CMK (cell line): ENCODE results near the gene RSU1.

ENCODE experiments used
- DNase-seq: peaks from one replicate; pipeline ENCODE4 v3.0.0-alpha.2; 2010; ENCODE audit warnings: low read depth

The RSU1 gene

GRCh38 chr10:16602104-16602775, 215.0 kb downstream of the RSU1 start:
- DNase-seq, result no peak

- no peak for DNase-seq
These were observed 217.6 kb downstream of the RSU1 start for GRCh38 chr10:16599662-16600061.

GRCh38 chr10:16597656-16598055, 219.6 kb downstream of the RSU1 start:
- no peak for DNase-seq

DNA sequence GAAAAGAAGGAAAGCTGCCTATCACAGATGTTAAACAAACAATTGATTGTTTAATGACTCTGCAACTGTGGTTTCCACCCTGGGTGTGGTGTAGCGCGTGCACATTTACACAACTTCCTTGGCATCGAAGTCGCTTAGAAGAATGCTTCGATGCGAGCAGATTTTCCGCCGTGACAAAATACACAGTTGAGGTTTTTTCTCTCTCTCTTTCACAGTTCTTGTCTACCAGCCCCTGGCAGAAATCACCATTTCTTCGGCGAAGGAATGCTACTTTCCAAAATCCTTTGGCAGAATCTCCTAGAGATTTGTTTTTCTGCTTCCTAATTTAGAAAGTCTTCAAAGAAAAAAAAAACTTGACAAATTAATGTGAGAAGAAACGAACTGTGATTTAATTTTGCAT, 224.8 kb downstream of the RSU1 start:
- DNase-seq, result no peak

- no peak for DNase-seq
These were observed 230.7 kb downstream of the RSU1 start for GRCh38 chr10:16586358-16587138.

DNA sequence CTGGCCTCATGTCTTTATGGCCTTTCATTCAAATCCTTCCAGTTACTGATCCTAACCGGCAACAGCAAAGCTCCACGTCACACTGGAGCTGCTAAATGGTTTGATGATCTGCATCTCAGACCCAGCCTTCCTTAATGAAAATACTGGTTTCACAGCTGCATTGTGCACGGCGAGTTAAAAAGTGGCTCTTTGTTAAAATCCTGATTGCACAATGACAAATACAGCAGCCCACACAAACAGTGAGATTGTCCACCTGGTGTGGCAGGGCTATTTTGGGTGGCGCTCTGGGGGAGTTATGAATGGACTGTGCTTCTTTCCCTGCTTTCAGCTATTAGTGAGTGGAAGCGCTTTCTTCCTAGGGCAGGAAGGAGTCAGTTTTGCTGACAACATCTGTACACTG, 232.1 kb downstream of the RSU1 start:
- no peak for DNase-seq

- DNase-seq, result no peak
These were observed 233.8 kb downstream of the RSU1 start for GRCh38 chr10:16583382-16583781.

GRCh38 chr10:16581202-16581601, 236.0 kb downstream of the RSU1 start:
- DNase-seq, result no peak

DNA sequence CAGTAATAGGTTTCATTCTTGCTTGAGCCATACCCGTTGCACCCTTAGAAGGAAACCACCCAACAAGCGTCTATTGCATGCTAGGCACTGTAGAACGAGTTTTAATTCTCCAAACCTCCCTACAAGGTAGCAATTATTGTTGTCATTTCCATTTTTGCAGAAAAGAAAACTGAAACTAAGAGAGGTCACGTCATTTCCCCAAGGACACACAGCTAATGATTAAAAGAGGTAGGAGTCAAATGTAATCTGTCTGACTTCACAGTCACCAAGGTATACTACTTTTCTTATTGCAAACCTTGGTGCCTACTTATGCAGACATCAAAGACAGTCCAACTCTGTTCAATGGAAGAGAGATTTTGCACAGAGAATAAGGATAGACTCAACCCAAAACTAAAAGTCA, 246.5 kb downstream of the RSU1 start:
- DNase-seq, result no peak

GRCh38 chr10:16566202-16566805, 250.9 kb downstream of the RSU1 start:
- no peak for DNase-seq

GRCh38 chr10:16565604-16566003, 251.6 kb downstream of the RSU1 start:
- DNase-seq, result no peak

GRCh38 chr10:16562891-16563290, 254.3 kb downstream of the RSU1 start:
- DNase-seq, result no peak

DNA sequence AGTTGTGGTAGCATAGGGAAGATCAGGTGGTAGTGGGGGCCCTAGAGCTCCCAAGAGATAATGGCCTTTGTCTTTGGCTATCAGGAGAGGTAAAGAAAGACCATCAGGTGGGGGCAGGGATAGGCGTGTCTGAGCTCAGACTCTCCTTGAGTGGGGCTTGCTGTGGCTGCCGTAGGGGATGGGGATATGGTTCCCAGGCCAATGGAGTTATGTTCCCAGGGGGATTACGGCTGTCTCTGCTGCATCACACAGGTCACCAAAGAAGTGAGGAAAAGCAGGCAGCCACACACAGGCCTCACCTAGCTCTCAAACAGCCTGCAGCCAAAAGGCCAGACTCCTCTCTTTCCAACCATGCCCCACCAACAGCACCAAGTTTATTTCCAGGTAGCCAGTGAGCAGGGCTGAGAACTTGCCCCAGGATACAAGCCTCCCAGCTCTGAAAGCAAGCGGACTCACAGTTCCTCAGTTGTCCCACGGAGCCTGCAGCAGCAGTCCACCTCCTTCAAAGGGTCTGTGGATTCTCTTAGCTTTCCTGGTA, 257.9 kb downstream of the RSU1 start:
- DNase-seq, result no peak

DNA sequence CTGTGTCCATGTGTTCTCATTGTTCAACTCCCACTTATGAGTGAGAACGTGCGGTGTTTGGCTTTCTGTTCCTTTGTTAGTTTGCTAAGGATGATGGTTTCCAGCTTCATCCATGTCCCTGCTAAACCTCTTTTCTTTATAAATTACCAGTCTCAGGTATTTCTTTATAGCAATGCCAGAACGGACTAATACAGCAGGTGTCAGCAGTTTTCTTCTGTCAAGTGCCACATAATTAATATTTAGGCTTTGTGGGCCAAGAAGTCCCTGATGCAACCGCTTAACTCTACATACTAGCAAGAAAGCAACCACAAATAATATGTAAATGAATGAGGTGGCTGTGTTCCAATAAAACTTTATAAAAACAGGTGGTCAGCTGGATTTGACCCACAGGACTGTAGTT, 269.3 kb downstream of the RSU1 start:
- DNase-seq, result no peak

GRCh38 chr10:16545116-16545736, 272.0 kb downstream of the RSU1 start:
- no peak for DNase-seq

- no peak for DNase-seq
These were observed 272.6 kb downstream of the RSU1 start for GRCh38 chr10:16544591-16544990.

DNA sequence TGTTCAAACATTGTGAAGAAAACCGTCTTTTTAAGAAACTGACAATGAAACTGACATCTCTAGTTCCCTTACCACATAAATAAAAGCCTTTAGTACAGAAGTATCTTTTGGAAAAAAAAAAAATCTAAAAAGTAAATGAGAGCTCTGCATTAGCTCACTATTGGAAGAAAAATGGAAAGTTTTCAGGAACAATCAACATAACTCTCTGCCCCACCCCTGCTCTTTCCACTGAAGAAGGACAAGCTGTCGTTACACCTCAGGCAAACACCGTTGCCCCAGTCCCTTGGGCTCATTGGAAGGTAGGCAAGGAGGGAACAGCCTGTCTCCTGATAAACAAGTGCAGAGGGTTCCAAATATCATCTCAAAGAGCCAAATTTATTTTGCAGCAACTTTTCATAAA, 273.1 kb downstream of the RSU1 start:
- DNase-seq, result no peak
